ENCODE results near the gene TM4SF18.

GRCh38 chr3:149333176-149333859 is at the start of gene TM4SF18:
- TF ChIP-seq CTCF (IDR thresholded peaks at IDR 0.05), result no peak
- TF ChIP-seq EZH2 (IDR thresholded peaks at IDR 0.05; ENCODE audit: borderline replicate concordance, insufficient read depth, low read depth, low read length, poor library complexity, severe bottlenecking), result no peak
